Endothelial cell of umbilical vein (primary cell): ENCODE results near the gene SNW1.

Experiments used
- CTCF ChIP-seq, 2 donors: IDR thresholded peaks; 1 replicate in 1 of 2; 2 replicates in 1 of 2; pipeline ENCODE4 v1.5.1; 2011; ENCODE audit warnings: low read length in 2 of 2, mild to moderate bottlenecking in 2 of 2, moderate library complexity in 2 of 2, control low read depth in 1 of 2, inconsistent platforms in 1 of 2, low read depth in 1 of 2; ENCODE audit not compliant: insufficient read depth in 1 of 2; ENCODE audit errors: extremely low read depth in 1 of 2
- EZH2 ChIP-seq: IDR thresholded peaks from 2 replicates; pipeline ENCODE4 v1.6.1; 2012; ENCODE audit warnings: borderline replicate concordance, low read depth, mild to moderate bottlenecking, moderate library complexity, low read length, inconsistent platforms; ENCODE audit not compliant: severe bottlenecking
- MYC ChIP-seq: IDR thresholded peaks from one replicate; pipeline ENCODE4 v1.6.1; 2011; ENCODE audit warnings: mild to moderate bottlenecking, low read depth, low read length
- POLR2A ChIP-seq: IDR thresholded peaks from 2 replicates; pipeline ENCODE4 v1.6.1; 2012; ENCODE audit warnings: low read depth, mild to moderate bottlenecking, control low read depth, low read length
- POLR2AphosphoS5 ChIP-seq: IDR thresholded peaks from 2 replicates; pipeline ENCODE4 v1.6.1; 2012; ENCODE audit warnings: low read depth, mild to moderate bottlenecking, control low read depth, low read length, moderate library complexity; ENCODE audit not compliant: insufficient read depth

- TF ChIP-seq CTCF (IDR thresholded peaks at IDR 0.05; ENCODE audit: extremely low read depth in 1 of 2, insufficient read depth in 1 of 2, low read depth in 1 of 2, low read length in 2 of 2) = no peak
- no peak for TF ChIP-seq POLR2A
- no peak for TF ChIP-seq POLR2AphosphoS5
- no peak for TF ChIP-seq MYC
- TF ChIP-seq EZH2 = no peak
Observed at GRCh38 chr14:77714926-77715325, 46.0 kb downstream of the SNW1 start.
